Measurements from ENCODE around the gene LMTK3.

LMTK3 gene

DNA sequence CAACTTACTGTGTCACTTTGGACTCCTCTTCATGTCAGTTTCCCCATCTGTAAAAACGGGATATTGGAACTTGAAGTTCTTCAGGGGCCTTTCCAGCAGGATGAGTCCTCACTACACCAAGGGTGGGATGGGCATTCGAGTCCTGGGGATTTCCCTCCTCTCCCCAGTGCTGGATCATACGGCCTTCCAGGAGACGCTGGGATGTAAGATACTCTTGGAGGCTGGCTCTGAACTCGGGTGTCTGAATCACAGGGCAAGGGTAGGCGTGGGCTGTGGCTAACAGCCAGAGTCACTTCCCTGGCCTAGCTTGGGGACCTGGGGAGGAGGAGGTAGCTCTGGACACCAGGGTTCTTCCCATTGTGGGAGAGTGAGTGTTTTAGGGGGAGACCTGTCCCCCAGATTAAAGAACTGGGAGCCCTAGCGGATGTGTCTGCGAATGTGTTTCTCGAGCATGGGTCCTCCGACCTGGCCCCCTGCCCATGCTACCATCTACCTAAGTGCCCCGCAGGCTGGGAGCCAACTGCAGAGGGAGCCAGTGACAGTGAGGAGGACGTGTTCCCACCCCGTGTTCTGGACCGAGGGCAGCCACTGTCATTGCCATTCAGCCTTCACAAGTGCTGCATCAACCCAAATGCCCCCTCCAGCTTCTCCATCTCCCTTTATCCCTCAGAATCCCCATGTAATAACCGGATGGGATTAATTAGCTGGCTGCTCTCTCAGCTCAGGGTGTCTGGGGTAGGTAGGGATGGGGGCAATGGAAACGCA lies 44.9 kb downstream of the LMTK3 start:
- Histone ChIP-seq H3K4me1 (no peaks in the 10 kb centered on the region), H3K9me3 (no peaks in the 10 kb centered on the region), H3K36me3 (peaks cover 18% of the 10 kb centered on the region), H3K4me3 (ENCODE audit: low read depth, low read length) (no peak overlapping the region), H3K27me3 (no peaks in the 10 kb centered on the region)
- no peak for DNase-seq
- TF ChIP-seq CTCF (IDR thresholded peaks at IDR 0.05; ENCODE audit: low read depth, low read length) = no peak

DNA sequence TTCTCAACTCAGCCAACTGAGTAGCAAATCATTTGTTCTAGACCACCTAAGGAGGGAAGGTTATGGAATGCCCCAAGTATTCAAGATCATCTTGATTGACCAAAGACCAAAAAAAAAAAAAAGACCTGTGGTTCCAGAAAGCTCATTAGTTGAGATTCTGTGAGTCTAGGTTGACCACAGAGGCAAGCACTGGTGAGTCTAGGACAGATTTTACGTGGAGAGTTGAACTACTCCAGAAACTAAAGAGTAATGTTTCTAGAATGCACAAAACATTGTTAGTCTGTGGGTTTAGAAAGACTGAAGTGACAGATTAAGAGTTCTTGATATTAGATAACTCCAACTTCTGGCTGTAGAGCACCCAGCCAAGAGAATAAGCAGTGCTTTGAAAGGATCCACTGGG lies 46.4 kb downstream of the LMTK3 start:
- no peak for TF ChIP-seq CTCF (IDR thresholded peaks at IDR 0.05; ENCODE audit: low read depth, low read length)

GRCh38 chr19:48461982-48462655 lies 49.5 kb downstream of the LMTK3 start:
- Histone ChIP-seq H3K4me1 (no peaks in the 10 kb centered on the region), H3K27me3 (no peaks in the 10 kb centered on the region), H3K4me3 (ENCODE audit: low read depth, low read length) (no peak overlapping the region), H3K9me3 (no peaks in the 10 kb centered on the region), H3K36me3 (peaks cover 9% of the 10 kb centered on the region)
- no peak for DNase-seq
- TF ChIP-seq CTCF (IDR thresholded peaks at IDR 0.05; ENCODE audit: low read depth, low read length) = no peak

More for the DNA sequence above, 46.4 kb downstream of the LMTK3 start:
- no peak for DNase-seq
- no peak overlapping the region for H3K4me3 ChIP-seq (ENCODE audit: low read depth, low read length)
- H3K9me3 ChIP-seq = no peaks in the 10 kb centered on the region
- H3K4me1 ChIP-seq = no peaks in the 10 kb centered on the region
- H3K36me3 ChIP-seq = peaks cover 9% of the 10 kb centered on the region; the same call in 1 of the 2 replicates
- no peaks in the 10 kb centered on the region for H3K27me3 ChIP-seq

GRCh38 chr19:48461651-48461981 lies 50.0 kb downstream of the LMTK3 start:
- DNase-seq = no peak
- H3K4me1 ChIP-seq = no peaks in the 10 kb centered on the region
- no peak overlapping the region for H3K4me3 ChIP-seq (ENCODE audit: low read depth, low read length)
- H3K9me3 ChIP-seq = no peaks in the 10 kb centered on the region
- no peaks in the 10 kb centered on the region for H3K27me3 ChIP-seq
- peaks cover 12% of the 10 kb centered on the region for H3K36me3 ChIP-seq
- no peak for TF ChIP-seq CTCF (IDR thresholded peaks at IDR 0.05; ENCODE audit: low read depth, low read length)

- H3K4me1 ChIP-seq = no peaks in the 10 kb centered on the region
Observed at GRCh38 chr19:48458016-48458415, 53.6 kb downstream of the LMTK3 start.

More at GRCh38 chr19:48458016-48458415, 53.6 kb downstream of the LMTK3 start:
- no peak for DNase-seq
- Histone ChIP-seq H3K4me3 (ENCODE audit: low read depth, low read length) (no peak overlapping the region), H3K9me3 (no peaks in the 10 kb centered on the region), H3K27me3 (no peaks in the 10 kb centered on the region), H3K36me3 (peaks cover 34% of the 10 kb centered on the region)
- no peak for TF ChIP-seq CTCF (IDR thresholded peaks at IDR 0.05; ENCODE audit: low read depth, low read length)

Measured in BE2C (cell line).